Activated CD4-positive, alpha-beta T cell treated with anti-CD3 and anti-CD28 coated beads, Interleukin-2, Interleukin-6, amounts not matched to agents 100 ng/mL and 50 ng/mL, durations not matched to agents 16 hours and 8 hours (primary cell): ENCODE data around the gene LRRN2.
A peak's percentile ranks its signal among the peaks of the same experiment; 100 is the strongest.

Experiments
- DNase-seq: peaks from one replicate; pipeline ENCODE4 v3.0.0-alpha.2; 2020

The LRRN2 gene

GRCh38 chr1:204592246-204592948, 93.1 kb downstream of the LRRN2 start:
- DNase-seq, result no peak

DNA sequence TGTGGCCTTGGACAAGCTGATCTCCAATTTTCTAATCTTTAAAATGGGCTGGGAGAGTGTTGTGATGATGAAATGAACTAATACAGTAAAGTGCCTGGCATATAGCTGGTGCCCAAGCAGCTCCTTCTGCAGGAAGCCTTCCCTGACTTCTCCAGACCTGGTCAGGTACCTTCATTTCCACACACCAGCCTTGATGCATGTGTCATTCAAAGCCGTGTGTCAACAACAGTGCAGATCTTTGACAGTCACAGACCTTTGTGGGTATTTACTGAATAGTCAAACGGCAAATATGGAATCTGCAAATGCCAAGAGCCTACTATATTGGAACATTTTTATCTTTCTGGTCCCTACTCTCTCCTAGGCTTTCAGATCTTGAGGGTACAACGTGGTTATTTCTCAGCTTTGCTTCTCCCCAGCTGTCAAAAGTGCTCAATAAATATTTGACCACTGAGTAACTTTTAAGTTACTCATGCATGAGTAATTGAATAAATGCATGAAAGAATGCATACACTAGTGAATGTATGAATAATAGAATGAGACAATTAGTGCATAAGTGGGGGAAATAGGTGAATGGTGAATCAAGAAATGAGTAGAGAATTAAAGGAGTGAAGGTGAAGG, 94.0 kb downstream of the LRRN2 start:
- no peak for DNase-seq

DNA sequence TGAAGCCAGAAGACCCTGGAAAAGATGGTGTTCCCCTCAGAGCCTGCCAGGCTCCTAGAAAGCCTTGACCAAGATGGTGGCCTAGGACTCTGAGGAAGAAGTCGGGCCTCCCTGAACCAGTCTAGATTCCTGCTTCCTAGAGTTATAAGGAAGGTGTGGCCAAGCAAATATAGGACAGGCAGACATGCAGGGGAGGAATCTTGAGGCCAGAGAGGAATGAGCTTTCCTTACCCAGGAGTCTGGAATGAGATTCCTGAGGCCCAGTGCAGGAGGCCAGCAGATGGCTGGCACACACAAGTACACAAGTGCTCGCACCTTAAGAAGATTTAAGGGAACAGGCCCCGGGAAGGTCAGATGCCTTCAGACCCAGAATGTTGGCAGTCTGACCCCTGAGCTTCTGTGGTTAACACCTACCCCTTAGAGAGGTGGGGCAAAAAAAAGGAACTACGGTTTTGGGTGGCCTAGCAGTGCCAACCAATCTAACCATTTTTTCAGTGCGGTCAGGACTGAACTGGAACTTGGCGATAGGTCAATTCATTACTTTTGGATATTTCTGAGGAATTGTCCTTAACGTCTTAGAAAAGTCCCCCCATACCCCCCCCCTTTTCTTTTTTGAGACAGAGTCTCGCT, 96.0 kb downstream of the LRRN2 start:
- no peak for DNase-seq

DNA sequence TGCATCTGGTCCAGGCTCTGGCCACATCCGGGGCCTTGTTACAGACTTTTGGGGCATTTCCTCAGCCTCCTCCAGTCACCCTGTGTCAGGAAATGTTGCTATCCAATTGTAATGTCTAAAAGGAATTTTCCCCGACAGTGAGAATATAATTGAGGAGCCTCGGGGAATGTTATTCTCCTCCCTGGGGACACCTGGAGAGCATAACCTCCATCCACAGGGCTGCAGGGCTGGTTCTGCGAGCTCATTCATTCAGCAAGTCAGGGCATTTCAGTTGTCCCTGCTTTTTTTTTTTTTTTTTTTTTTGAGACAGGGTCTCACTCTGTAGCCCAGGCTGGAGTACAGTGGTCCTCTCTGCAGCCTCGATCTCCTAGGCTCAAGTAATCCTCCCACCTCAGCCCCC, 96.7 kb downstream of the LRRN2 start:
- no peak for DNase-seq

DNA sequence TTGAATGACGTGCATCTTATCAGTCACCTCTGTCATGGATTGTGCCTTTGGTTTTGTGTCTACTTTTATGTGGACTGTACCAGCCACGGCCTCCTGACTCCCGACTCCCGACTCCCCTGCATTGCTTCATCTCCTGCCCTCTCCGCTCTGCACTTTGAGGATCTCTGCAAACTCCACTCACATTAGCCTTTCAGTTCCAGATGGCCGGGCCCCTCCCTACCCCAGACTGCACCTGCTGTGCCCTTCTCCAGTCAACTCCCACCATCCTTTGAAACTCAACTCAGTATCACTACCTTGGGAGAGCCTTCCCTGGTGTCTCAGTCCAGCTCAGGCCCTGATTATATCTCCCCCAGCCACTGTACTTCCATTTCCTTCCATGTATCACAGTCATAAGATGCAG, 97.9 kb downstream of the LRRN2 start:
- DNase-seq, result no peak

GRCh38 chr1:204584699-204585372, 100.7 kb downstream of the LRRN2 start:
- peak; percentile 29 for DNase-seq

DNA sequence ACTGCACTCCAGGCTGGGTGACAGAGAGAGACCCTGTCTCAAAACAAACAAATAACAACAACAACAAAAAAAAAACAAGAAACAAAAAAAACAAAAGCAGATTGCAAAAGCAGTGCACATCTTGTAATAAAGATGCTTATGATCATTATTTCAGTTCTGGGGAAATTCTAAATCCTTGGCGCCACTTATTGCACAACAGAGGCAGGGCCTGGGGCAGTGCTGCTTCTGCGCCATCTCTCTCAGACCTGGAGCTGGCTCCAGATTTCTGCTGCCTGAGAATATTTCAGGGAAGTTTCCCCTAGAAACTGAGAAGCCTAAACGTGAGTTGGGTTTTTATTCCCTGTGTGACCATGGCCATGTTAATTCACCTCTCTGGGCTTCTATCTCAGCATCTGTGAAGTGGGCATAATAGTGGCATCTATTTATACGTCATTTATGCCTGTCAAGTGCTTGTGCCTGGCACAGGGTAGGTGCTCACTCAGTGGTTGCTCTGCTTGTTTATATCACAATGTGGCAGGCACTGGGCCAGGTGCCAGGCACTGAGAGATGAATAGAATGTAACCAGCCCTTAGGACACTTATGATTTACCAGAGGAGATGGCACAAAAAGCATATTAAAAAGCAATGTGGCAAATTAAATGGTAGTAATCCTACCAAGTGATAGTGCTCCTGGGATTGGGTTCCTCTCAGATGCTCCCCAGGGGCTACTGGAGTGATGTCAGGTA, 101.5 kb downstream of the LRRN2 start:
- DNase-seq, result no peak

DNA sequence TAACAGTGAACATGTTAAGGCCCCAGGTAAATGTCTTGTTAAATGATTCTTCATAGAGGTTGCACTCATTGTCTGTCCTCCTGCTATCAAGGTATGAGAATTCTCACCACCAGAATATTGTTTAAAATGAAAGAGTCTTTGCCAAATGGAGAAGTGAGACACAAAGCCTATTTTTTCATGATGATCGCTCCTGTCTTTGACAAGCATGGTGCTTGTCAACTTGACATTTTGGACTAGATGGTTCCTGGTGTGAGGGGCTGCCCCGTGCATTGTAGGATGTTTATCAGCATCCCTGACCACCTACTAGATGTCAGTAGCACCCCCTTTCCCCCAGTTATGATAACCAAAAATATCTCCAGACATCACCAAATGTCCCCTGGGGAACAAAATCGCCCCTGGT, 103.8 kb downstream of the LRRN2 start:
- DNase-seq, result no peak

- no peak for DNase-seq
Measured at GRCh38 chr1:204580862-204581261, 104.7 kb downstream of the LRRN2 start.

DNA sequence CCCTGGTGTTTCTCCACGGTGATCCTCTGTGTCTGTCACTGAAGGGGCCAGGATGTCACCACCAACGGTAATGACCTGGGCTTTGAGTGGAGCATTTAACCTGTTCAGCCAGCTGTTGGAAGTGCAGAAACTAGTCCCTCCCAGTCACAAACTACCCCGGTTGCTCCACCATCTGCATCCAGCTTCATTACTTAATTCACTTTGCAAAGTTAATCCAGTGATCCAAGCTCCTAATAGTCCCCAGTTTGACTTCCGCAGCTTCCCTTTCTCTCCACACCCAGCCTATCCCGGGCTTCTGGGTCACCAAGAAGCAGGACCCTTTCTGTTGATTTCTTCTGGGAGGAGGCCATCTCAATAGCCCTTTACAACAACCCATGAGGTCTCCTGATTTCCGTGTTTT, 105.9 kb downstream of the LRRN2 start:
- DNase-seq, result no peak

DNA sequence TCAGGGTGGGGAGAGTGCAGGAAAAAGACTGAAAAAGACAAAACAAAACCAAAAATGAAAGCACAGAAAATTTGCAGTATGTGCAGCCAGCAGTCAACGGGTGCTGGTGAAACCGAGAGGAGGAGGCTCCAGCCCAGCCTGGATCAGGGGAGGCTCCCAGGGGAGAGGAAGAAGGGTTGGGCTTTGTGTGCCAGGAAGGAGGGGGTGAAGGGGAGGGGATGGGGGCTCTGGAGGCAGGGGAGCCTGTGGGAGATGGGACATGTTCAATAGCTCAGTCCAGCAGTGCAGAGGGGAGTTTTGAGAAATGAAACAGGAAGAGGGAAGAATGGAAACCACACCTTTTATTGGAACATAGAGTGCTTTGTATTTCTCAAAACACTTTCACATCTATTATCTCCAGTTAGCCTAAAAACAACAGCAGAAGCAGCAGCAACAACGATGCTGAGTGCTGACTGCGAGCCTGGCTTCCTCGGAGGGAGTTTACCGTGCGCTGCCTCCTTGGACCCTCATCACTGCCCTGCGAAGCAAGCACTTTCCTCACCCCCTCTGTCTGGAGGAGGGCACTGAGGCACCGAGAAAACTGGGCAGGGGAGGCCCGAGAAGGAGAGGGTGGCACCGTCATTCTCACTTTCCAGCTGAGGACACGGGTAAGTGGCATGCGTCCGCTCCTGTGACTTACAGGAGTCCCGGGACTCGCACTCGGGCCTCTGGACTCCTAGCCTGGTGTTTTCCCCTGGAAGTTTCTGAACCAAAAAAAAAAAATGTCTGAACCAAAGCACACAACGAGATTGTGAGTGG, 106.5 kb downstream of the LRRN2 start:
- peak; percentile 56 for DNase-seq

GRCh38 chr1:204577794-204578478, 107.6 kb downstream of the LRRN2 start:
- no peak for DNase-seq

- no peak for DNase-seq
Measured at GRCh38 chr1:204576422-204576821, 109.1 kb downstream of the LRRN2 start.

- DNase-seq, result no peak
Measured at GRCh38 chr1:204575221-204576190, 110.0 kb downstream of the LRRN2 start.

DNA sequence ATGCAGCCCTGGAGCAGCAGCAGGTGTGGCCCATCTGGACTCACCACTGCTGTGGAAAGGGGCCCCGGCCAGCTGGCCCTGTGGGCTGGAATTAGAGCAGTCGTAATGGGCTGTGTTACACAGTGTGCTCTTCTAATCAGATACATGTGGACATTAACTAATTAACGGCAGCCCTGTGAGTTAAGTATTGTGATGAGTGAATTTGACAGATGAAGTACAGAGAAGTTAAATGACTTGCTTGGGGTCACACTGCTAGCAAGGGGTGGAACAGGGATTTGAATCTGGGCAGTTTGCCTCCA, 110.7 kb downstream of the LRRN2 start:
- DNase-seq, result no peak

DNA sequence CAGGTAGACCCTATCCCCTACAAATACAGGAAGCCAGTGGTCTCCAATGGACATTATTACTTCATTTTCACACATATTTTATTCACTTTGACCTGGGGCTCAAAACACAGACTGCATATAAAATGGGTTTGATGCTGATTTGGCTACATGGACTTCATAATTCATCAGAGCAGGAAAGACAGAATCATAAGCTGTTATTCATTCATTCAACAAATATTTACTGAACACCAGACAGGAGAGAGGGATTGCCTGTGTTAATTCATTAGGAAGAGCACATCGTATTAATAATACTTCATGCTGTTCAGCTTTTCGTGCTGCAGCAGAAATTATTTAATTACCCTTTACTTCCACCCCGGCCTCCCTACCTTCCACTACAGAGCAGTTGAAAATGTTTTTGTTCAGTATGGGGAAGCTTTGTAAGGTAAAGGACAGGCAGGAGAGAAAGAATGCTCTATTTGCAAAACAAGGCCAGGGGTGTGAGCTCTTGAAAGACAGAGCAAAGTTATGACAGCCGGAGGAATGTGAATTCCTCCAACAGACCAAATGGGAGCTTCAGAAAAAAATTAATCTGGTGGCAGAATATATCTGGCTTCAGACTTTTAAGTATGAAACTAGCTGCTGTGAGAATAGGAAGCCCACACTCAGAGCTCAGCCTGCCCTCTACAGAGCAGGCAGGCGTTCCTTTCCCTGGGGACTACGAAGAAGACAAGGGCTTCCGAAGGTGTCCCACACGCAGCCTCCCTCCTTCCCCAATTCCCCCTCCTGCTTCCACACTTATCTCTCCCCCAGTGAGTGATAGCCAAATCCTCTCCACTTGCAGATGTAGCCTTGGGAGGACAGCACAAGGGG, 111.3 kb downstream of the LRRN2 start:
- no peak for DNase-seq

GRCh38 chr1:204572923-204573922, 112.3 kb downstream of the LRRN2 start:
- DNase-seq, result no peak

DNA sequence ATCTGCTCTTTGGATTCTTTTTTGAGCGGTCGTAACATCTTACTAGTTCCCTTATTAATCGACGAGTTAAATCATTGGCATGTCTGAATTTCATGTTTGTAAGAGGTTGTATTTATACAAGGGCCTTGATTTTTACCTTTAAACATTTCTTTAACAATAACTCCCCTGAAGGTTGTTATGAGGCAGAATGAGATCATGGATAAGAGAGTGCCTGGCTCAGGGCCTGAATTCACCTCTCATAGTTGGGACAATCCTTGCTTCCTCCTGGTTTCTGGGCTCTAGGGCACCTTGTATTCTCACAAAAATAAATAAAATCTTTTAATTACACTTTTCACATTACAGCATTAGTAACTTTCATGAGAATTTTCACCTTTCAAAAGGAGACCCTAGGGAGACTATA, 113.9 kb downstream of the LRRN2 start:
- DNase-seq, result no peak
